WI38 (cell line): ENCODE measurements around the gene CNTD1.
A peak's percentile ranks its signal among the peaks of the same experiment; 100 is the strongest.

Experiments
- H3K4me3 ChIP-seq: 2 replicates; pipeline ENCODE4 v1.5.1; 2011; ENCODE audit warnings: low read depth, mild to moderate bottlenecking, control low read depth, low read length
- CTCF ChIP-seq: IDR thresholded peaks from 2 replicates; pipeline ENCODE4 v1.5.1; 2012; ENCODE audit warnings: low read depth, mild to moderate bottlenecking, control low read depth, low read length

CNTD1 gene

GRCh38 chr17:42787266-42787665 is 11.4 kb upstream of the CNTD1 start:
- no peak overlapping the region for H3K4me3 ChIP-seq
- no peak for TF ChIP-seq CTCF

DNA sequence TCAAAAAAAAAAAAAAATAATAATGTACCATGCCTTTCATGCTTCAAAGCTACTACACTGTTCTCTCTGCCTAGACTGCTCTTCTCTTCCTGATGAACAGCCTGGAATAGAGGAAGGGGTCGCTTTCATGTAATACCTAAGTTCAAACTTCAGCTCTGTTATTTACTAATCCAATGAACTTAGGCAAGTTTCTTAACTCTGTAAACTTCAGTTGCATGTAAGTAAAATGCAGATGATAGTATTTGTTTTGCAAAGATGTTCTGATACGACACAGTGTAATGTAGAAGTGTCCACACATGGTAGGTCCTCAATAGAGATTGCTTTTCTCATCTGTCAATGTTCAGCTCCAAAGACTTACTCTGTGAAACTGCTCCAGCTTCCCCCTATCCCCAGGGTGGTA is 6.7 kb upstream of the CNTD1 start:
- no peak overlapping the region for H3K4me3 ChIP-seq
- TF ChIP-seq CTCF, result no peak

GRCh38 chr17:42792545-42792944 is 6.1 kb upstream of the CNTD1 start:
- TF ChIP-seq CTCF, result no peak
- H3K4me3 ChIP-seq, result no peak overlapping the region

DNA sequence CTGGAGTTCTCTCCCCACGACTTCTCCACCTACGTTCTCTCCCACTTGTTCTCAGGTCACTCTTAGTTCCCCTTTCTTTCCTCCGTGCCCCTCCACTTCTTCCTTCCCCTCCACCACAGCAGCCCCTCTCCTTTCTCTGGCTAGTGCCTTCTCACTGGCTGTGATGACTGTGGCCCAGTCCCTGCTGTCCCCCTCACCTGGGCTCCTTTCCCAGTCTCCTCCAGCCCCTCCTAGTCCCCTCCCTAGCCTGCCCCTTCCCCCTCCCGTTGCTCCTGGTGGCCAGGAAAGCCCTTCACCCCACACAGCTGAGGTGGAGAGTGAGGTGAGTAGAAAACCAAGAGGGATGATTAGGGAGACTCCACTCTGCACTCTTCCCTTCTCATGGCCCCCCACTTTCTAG is 3.6 kb upstream of the CNTD1 start:
- TF ChIP-seq CTCF, result no peak
- no peak overlapping the region for H3K4me3 ChIP-seq

- no peak for TF ChIP-seq CTCF
These were observed 3.2 kb upstream of the CNTD1 start for GRCh38 chr17:42795465-42795864.

DNA sequence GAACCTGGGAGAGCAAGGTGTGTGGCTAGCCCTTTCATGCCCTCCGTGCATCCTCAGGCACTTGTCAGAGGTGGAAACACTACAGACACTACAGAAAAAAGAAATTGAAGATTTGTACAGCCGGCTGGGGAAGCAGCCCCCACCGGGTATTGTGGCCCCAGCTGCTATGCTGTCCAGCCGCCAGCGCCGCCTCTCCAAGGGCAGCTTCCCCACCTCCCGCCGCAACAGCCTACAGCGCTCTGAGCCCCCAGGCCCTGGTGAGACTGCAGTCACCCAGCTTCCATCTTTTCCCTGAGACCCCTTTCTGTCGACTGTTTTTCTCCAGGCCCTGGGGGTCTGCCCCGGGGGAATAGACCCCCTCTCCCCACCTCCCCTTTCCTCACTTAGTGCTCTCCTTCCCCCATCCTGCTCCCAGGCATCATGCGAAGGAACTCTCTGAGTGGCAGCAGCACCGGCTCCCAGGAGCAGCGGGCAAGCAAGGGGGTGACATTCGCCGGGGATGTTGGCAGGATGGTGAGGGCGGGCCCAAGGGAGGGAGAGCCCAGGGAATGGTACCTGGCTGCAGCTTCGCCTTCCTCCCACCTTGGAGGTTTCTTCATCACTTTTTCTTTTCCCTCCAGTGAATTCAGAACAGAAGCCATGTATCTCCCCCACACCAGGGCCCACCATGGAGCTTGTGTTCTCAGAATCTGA is 2.4 kb upstream of the CNTD1 start:
- TF ChIP-seq CTCF, result no peak
- H3K4me3 ChIP-seq, result no peak overlapping the region

More at GRCh38 chr17:42795465-42795864, 3.2 kb upstream of the CNTD1 start:
- no peak overlapping the region for H3K4me3 ChIP-seq

DNA sequence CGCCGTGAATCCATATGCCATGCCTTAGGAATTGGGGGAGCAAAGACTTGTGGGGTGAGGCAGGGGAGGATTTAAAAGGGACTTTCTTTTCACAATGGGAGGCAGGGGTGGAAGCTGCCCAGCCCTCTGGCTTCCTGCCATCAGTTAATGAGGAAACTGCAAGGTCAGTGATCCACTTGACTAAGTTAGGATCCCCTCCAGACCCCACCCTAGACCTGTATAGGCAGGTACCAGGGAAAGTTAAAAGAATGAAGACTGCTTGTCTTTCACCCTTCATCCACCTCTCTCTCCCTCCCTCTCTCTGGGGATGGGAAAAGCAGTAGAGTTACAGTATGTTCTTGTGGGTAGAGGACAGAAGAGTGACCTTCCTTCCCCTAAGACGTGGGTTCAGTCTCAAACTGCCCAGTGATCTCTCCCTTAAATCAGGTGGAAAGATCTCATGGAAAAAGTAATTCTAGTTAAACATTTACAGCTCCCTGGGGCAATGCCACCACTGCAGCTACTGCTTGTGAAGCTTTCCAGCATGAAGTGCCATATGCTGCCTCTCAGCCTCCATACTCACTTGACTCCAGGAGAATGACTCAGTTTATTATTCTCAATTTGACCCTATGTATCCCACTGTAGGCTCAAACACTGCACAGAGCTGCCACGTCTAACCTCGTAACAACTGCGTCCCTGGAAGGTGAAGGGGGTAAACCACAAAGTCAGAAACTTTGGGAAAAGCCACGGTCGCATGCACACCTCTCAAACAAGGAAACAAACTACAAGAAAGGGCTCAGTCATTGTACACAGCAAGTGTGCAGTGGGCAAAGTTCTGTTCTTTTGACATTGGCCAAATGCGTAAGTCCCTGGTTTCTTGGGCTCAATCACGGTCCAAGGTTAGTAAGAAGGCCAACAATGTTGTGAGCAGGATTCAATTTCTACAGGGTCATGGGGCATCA is 1.3 kb upstream of the CNTD1 start:
- peak overlapping the region; percentile 90 for H3K4me3 ChIP-seq
- no peak for TF ChIP-seq CTCF
